Endothelial cell of umbilical vein (primary cell): ENCODE measurements around the gene SERPINB6. TPM values are rescaled to one million over a fixed set of nuclear protein-coding genes. Genes with fewer than 3 reads are reported as not detected.
"Not testable (repeated sequence)": the region's sequence is repeated elsewhere in the genome, so short reads cannot be mapped to it uniquely, and the experiment has no call there.

Experiments used
- BruUV-seq: library from RNA; stranded (reverse); fragments of 400-500 nt; replicated peaks from 2 replicates; lab custom pipeline; 2021; lab: Mats Ljungman, UMichigan
- CTCF ChIA-PET: fragments of 300-600, 350-600 bp; sonication (Branson Sonifier 250); formaldehyde crosslinking; loops from one replicate; lab custom pipeline; 2021; ENCODE audit warnings: antibody characterized with exemption, inconsistent platforms; lab: Charles Lee
- POLR2A ChIA-PET: fragments of 300-600, 350-600 bp; sonication (Branson Sonifier 250); formaldehyde crosslinking; loops from one replicate; lab custom pipeline; 2021; ENCODE audit warnings: antibody characterized with exemption, inconsistent platforms; lab: Charles Lee
- DNase-seq: peaks from one replicate; pipeline ENCODE4 v3.0.0-alpha.2; 2011; ENCODE audit warnings: low read depth, low spot score
- FAIRE-seq: peaks from 2 replicates; lab custom pipeline; 2011; peaks lifted over from hg19 to GRCh38; lab: Jason Lieb, UNC
- H2AFZ ChIP-seq: 2 replicates; pipeline ENCODE4 v1.6.0; 2012; ENCODE audit warnings: low read depth, low read length, control low read depth, inconsistent platforms
- H3K27ac ChIP-seq: 2 replicates; pipeline ENCODE4 v1.5.1; 2011; ENCODE audit warnings: low read depth, mild to moderate bottlenecking, control low read depth, low read length, moderate library complexity; ENCODE audit not compliant: insufficient read depth
- H3K27me3 ChIP-seq, 2 experiments: 2 replicates each; pipeline versions ENCODE4 v1.6.0 to v1.6.1; 2011; ENCODE audit warnings: low read length in 2 of 2, mixed read lengths in 1 of 2; ENCODE audit not compliant: control insufficient read depth in 2 of 2, insufficient read depth in 2 of 2
- H3K36me3 ChIP-seq, 2 experiments: 2 replicates in 1 of 2; 3 replicates in 1 of 2; pipeline ENCODE4 v1.5.1; 2011; ENCODE audit warnings: low read length in 2 of 2, mild to moderate bottlenecking in 1 of 2, moderate library complexity in 1 of 2; ENCODE audit not compliant: control insufficient read depth in 2 of 2, insufficient read depth in 2 of 2; ENCODE audit errors: extremely low read depth in 1 of 2
- H3K4me1 ChIP-seq: 3 replicates; pipeline ENCODE4 v1.5.1; 2011; ENCODE audit warnings: mild to moderate bottlenecking, low read length; ENCODE audit not compliant: control insufficient read depth, insufficient read depth; ENCODE audit errors: extremely low read depth
- H3K4me2 ChIP-seq: 2 replicates; pipeline ENCODE4 v1.6.1; 2011; ENCODE audit warnings: low read length, control low read depth, mixed read lengths; ENCODE audit not compliant: insufficient read depth
- H3K4me3 ChIP-seq, 3 experiments: fragments of 200-600 bp in 1 of 3; sonication (generic), shearing (Covaris generic) in 1 of 3; replicated peaks in 1 of 3; 2 replicates each; pipeline ENCODE4 v1.5.1; 2011 to 2016; ENCODE audit warnings: control low read depth in 3 of 3, low read length in 3 of 3, mild to moderate bottlenecking in 2 of 3, inconsistent platforms in 1 of 3, low read depth in 1 of 3, moderate library complexity in 1 of 3; ENCODE audit not compliant: insufficient read depth in 1 of 3
- H3K79me2 ChIP-seq: 2 replicates; pipeline ENCODE4 v1.6.0; 2012; ENCODE audit warnings: low read length, inconsistent platforms; ENCODE audit not compliant: control insufficient read depth, insufficient read depth
- H3K9ac ChIP-seq: replicated peaks from 2 replicates; pipeline ENCODE3; 2011; ENCODE audit warnings: low read length, control low read depth; ENCODE audit not compliant: insufficient read depth; ENCODE audit errors: extremely low read depth
- H3K9me1 ChIP-seq: replicated peaks from 3 replicates; pipeline ENCODE4 v1.6.0; 2011; ENCODE audit warnings: mild to moderate bottlenecking, low read length; ENCODE audit not compliant: control insufficient read depth, insufficient read depth; ENCODE audit errors: extremely low read depth
- H3K9me3 ChIP-seq: replicated peaks from 2 replicates; pipeline ENCODE4 v1.5.1; 2012; ENCODE audit warnings: low read length, inconsistent platforms; ENCODE audit not compliant: control insufficient read depth, insufficient read depth
- H4K20me1 ChIP-seq: replicated peaks from 2 replicates; pipeline ENCODE3; 2011; ENCODE audit warnings: mild to moderate bottlenecking, low read length; ENCODE audit not compliant: control insufficient read depth, insufficient read depth; ENCODE audit errors: extremely low read depth
- CTCF ChIP-seq, 2 donors: IDR thresholded peaks; 1 replicate in 1 of 2; 2 replicates in 1 of 2; pipeline ENCODE4 v1.5.1; 2011; ENCODE audit warnings: low read length in 2 of 2, mild to moderate bottlenecking in 2 of 2, moderate library complexity in 2 of 2, control low read depth in 1 of 2, inconsistent platforms in 1 of 2, low read depth in 1 of 2; ENCODE audit not compliant: insufficient read depth in 1 of 2; ENCODE audit errors: extremely low read depth in 1 of 2
- EZH2 ChIP-seq: IDR thresholded peaks from 2 replicates; pipeline ENCODE4 v1.6.1; 2012; ENCODE audit warnings: borderline replicate concordance, low read depth, mild to moderate bottlenecking, moderate library complexity, low read length, inconsistent platforms; ENCODE audit not compliant: severe bottlenecking
- GATA2 ChIP-seq: IDR thresholded peaks from 2 replicates; pipeline ENCODE4 v1.7.0; 2011; ENCODE audit warnings: low read depth, mild to moderate bottlenecking, moderate library complexity, mixed read lengths, low read length; ENCODE audit not compliant: insufficient read length, insufficient read depth
- JUN ChIP-seq: IDR thresholded peaks from 2 replicates; pipeline ENCODE4 v1.6.1; 2011; ENCODE audit warnings: borderline replicate concordance, low read depth; ENCODE audit not compliant: insufficient read length, insufficient read depth
- MAX ChIP-seq: IDR thresholded peaks from 2 replicates; pipeline ENCODE4 v1.6.1; 2011; ENCODE audit not compliant: insufficient read depth, insufficient read length
- MYC ChIP-seq: IDR thresholded peaks from one replicate; pipeline ENCODE4 v1.6.1; 2011; ENCODE audit warnings: mild to moderate bottlenecking, low read depth, low read length
- POLR2A ChIP-seq: IDR thresholded peaks from 2 replicates; pipeline ENCODE4 v1.6.1; 2012; ENCODE audit warnings: low read depth, mild to moderate bottlenecking, control low read depth, low read length
- POLR2AphosphoS5 ChIP-seq: IDR thresholded peaks from 2 replicates; pipeline ENCODE4 v1.6.1; 2012; ENCODE audit warnings: low read depth, mild to moderate bottlenecking, control low read depth, low read length, moderate library complexity; ENCODE audit not compliant: insufficient read depth
- dilution Hi-C: fragments of 300-500 bp; cut with MboI; formaldehyde crosslinking; loops from one replicate; pipeline ENCODE4 v1.15.0; 2019; ENCODE audit warnings: low sequenced_read_pairs; ENCODE audit not compliant: extremely low pct_ligation_motif_present
- intact Hi-C: fragments of 100-400 bp; cut with micrococcal nuclease; formaldehyde crosslinking; loops from one replicate; pipeline ENCODE4 v1.10.0; 2022
- polyA plus RNA-seq, 4 experiments: library from polyadenylated mRNA; depleted of rRNA in 3 of 4; stranded (reverse) in 3 of 4; unstranded in 1 of 4; fragments of >200 nt; gene quantifications; 2 replicates each; pipeline versions ENCODE4 v1.2.1 to v1.2.3, GENCODE V29; 2011 to 2012; ENCODE audit warnings: missing spikeins in 1 of 4
- total RNA-seq: library from RNA; stranded (reverse); gene quantifications from 2 replicates; pipeline ENCODE4 v1.2.3, GENCODE V29; 2021

SERPINB6 gene
- total and polyA plus RNA-seq, 2 donors (not counting 3 experiments of a cell fraction or from before 2014, with no cell fraction given): 145 to 151 TPM

- ChIA-PET POLR2A (interaction anchor here (1.2 kb wide), 1 partner anchor 8 kb away, joined by 4 read pairs; no protein-coding TSS in a partner anchor), CTCF (interaction anchor here (7.4 kb wide), 1 partner anchor 58 kb away, joined by 126 read pairs; no protein-coding TSS in a partner anchor)
- DNase-seq (peak; percentile 33), FAIRE-seq (peak; percentile 100)
- H3K9me3 ChIP-seq, H3K79me2 ChIP-seq, BruUV-seq, H3K9ac ChIP-seq, dilution Hi-C loops, H3K9me1 ChIP-seq, H3K27me3 ChIP-seq, H4K20me1 ChIP-seq, H3K27ac ChIP-seq, H3K36me3 ChIP-seq: not testable (repeated sequence)
- intact Hi-C loops: loop anchor here (2.0 kb wide), 3 partner anchors 120 to 260 kb away; partner anchors contain the start of genes BPHL and PSMG4
- Histone ChIP-seq H2AFZ (peak overlapping the region; percentile 91), H3K4me1 (peaks cover 16% of the 10 kb centered on the region), H3K4me2 (peak overlapping the region; percentile 84), H3K4me3 (peak overlapping the region; percentile 43 to 63 (median 51))
- peak; percentile 34 to 38 for TF ChIP-seq CTCF (IDR thresholded peaks at IDR 0.05; ENCODE audit: extremely low read depth in 1 of 2, insufficient read depth in 1 of 2, low read depth in 1 of 2, low read length in 2 of 2)
Observed at GRCh38 chr6:2998249-2998997, 27.1 kb upstream of the SERPINB6 start.

GRCh38 chr6:2993755-2994317, 22.5 kb upstream of the SERPINB6 start:
- no peak overlapping the region for H2AFZ ChIP-seq
- H3K27me3 ChIP-seq: peaks cover 0 to 1% of the 10 kb centered on the region in 2 experiments

More at GRCh38 chr6:2993755-2994317, 22.5 kb upstream of the SERPINB6 start:
- FAIRE-seq (no peak), DNase-seq (no peak)
- H3K9me3 ChIP-seq: no peaks in the 10 kb centered on the region
- peaks cover 12% of the 10 kb centered on the region for H3K4me1 ChIP-seq
- no peak overlapping the region for H3K4me3 ChIP-seq
- no peaks in the 10 kb centered on the region for H4K20me1 ChIP-seq
- no peak overlapping the region for H3K9ac ChIP-seq
- dilution Hi-C loops (no loop called here), intact Hi-C loops (no loop called here)
- no peak overlapping the region for H3K4me2 ChIP-seq
- CTCF ChIA-PET: no interaction called here
- POLR2A ChIA-PET: no interaction called here
- TF ChIP-seq CTCF (IDR thresholded peaks at IDR 0.05; ENCODE audit: extremely low read depth in 1 of 2, insufficient read depth in 1 of 2, low read depth in 1 of 2, low read length in 2 of 2) (no peak), MAX (no peak), JUN (no peak), POLR2AphosphoS5 (no peak), MYC (no peak), EZH2 (no peak), POLR2A (no peak), GATA2 (no peak)
- H3K27ac ChIP-seq: no peak overlapping the region
- no peaks in the 10 kb centered on the region for H3K36me3 ChIP-seq
- BruUV-seq: no TSS peak
- no peaks in the 10 kb centered on the region for H3K9me1 ChIP-seq
- no peaks in the 10 kb centered on the region for H3K79me2 ChIP-seq
